Calu3 (cell line): Measurements from ENCODE around the gene HSPA14. TPM values are rescaled to one million over a fixed set of nuclear protein-coding genes. Genes with fewer than 3 reads are reported as not detected.
"Not testable (repeated sequence)": the region's sequence is repeated elsewhere in the genome, so short reads cannot be mapped to it uniquely, and the experiment has no call there.

Experiments used
- BruUV-seq: library from RNA; stranded (reverse); fragments of 400-500 nt; replicated peaks from 2 replicates; lab custom pipeline; 2021; lab: Mats Ljungman, UMichigan
- CTCF ChIA-PET: fragments of 300-600 bp; sonication (Branson Sonifier 250); formaldehyde crosslinking; loops from one replicate; lab custom pipeline; 2022; ENCODE audit warnings: antibody characterized with exemption; lab: Charles Lee
- DNase-seq: peaks from one replicate; pipeline ENCODE4 v3.0.0; 2022
- H3K27ac Mint-ChIP-seq: one replicate; pipeline ENCODE4 v1.8.0; 2022; ENCODE audit warnings: mixed read lengths; ENCODE audit not compliant: unreplicated experiment
- H3K27me3 Mint-ChIP-seq: one replicate; pipeline ENCODE4 v1.8.0; 2022; ENCODE audit warnings: mixed read lengths; ENCODE audit not compliant: unreplicated experiment
- H3K36me3 Mint-ChIP-seq: one replicate; pipeline ENCODE4 v1.8.0; 2022; ENCODE audit warnings: mild to moderate bottlenecking, moderate library complexity, mixed read lengths; ENCODE audit not compliant: insufficient read depth, unreplicated experiment
- H3K4me1 Mint-ChIP-seq: one replicate; pipeline ENCODE4 v1.8.0; 2022; ENCODE audit warnings: mild to moderate bottlenecking, low read depth, mixed read lengths; ENCODE audit not compliant: unreplicated experiment
- H3K4me3 Mint-ChIP-seq: one replicate; pipeline ENCODE4 v1.8.0; 2022; ENCODE audit warnings: mild to moderate bottlenecking, low read depth, moderate library complexity, mixed read lengths; ENCODE audit not compliant: unreplicated experiment
- H3K9me3 Mint-ChIP-seq: one replicate; pipeline ENCODE4 v1.8.0; 2022; ENCODE audit warnings: low read depth, mixed read lengths; ENCODE audit not compliant: unreplicated experiment
- CTCF ChIP-seq: fragments of 200-600 bp; IDR thresholded peaks from one replicate; pipeline ENCODE4 v1.8.0; 2022; ENCODE audit warnings: antibody characterized with exemption; ENCODE audit not compliant: unreplicated experiment
- intact Hi-C: fragments of 100-400 bp; cut with micrococcal nuclease; formaldehyde crosslinking; loops from one replicate; pipeline ENCODE4 v1.10.0; 2022; ENCODE audit not compliant: unreplicated experiment
- total RNA-seq: library from RNA; stranded (reverse); gene quantifications from 2 replicates; pipeline ENCODE4 v1.2.3, GENCODE V29; 2022

The HSPA14 gene
- total RNA-seq, 1 experiment from 2014 or later: 22.9 TPM

- CTCF ChIA-PET: no interaction called here
- intact Hi-C loops: no loop called here
- Mint-ChIP-seq H3K36me3 (peaks cover 33% of the 10 kb centered on the region), H3K4me3 (no peak overlapping the region), H3K4me1 (no peaks in the 10 kb centered on the region), H3K9me3 (no peaks in the 10 kb centered on the region), H3K27me3 (no peaks in the 10 kb centered on the region), H3K27ac (no peak overlapping the region)
- no peak for DNase-seq
- TF ChIP-seq CTCF: no peak
- BruUV-seq: no TSS peak
Observed at GRCh38 chr10:14905890-14906289, 67.8 kb downstream of the HSPA14 start.

- H3K4me1 Mint-ChIP-seq: no peaks in the 10 kb centered on the region
- no peak overlapping the region for H3K4me3 Mint-ChIP-seq
- H3K9me3 Mint-ChIP-seq: no peaks in the 10 kb centered on the region
- no peak overlapping the region for H3K27ac Mint-ChIP-seq
- TF ChIP-seq CTCF: no peak
- no TSS peak for BruUV-seq
- DNase-seq: no peak
- H3K36me3 Mint-ChIP-seq: peaks cover 35% of the 10 kb centered on the region
- intact Hi-C loops: no loop called here
- no peaks in the 10 kb centered on the region for H3K27me3 Mint-ChIP-seq
- CTCF ChIA-PET: interaction anchor here (0.5 kb wide), 1 partner anchor 180 kb away, joined by 5 read pairs; no protein-coding TSS in a partner anchor
Observed at GRCh38 chr10:14906765-14907164, 68.7 kb downstream of the HSPA14 start.

- CTCF ChIA-PET, H3K27ac Mint-ChIP-seq, DNase-seq, H3K9me3 Mint-ChIP-seq, H3K4me1 Mint-ChIP-seq, H3K4me3 Mint-ChIP-seq, intact Hi-C loops, BruUV-seq, H3K27me3 Mint-ChIP-seq: not testable (repeated sequence)
- H3K36me3 Mint-ChIP-seq: peaks cover 35% of the 10 kb centered on the region
Observed at GRCh38 chr10:14907591-14907990, 69.5 kb downstream of the HSPA14 start.

GRCh38 chr10:14909101-14909500 is 71.0 kb downstream of the HSPA14 start:
- no peak for TF ChIP-seq CTCF
- Mint-ChIP-seq H3K4me1 (no peaks in the 10 kb centered on the region), H3K4me3 (no peak overlapping the region), H3K9me3 (no peaks in the 10 kb centered on the region), H3K27me3 (no peaks in the 10 kb centered on the region), H3K27ac (no peak overlapping the region), H3K36me3 (peaks cover 42% of the 10 kb centered on the region)
- DNase-seq: no peak
- CTCF ChIA-PET: no interaction called here
- intact Hi-C loops: no loop called here
- no TSS peak for BruUV-seq

GRCh38 chr10:14910953-14911352 is 72.8 kb downstream of the HSPA14 start:
- CTCF ChIA-PET: no interaction called here
- Mint-ChIP-seq H3K36me3 (peaks cover 42% of the 10 kb centered on the region), H3K4me1 (no peaks in the 10 kb centered on the region), H3K9me3 (peaks cover 4% of the 10 kb centered on the region), H3K27ac (no peak overlapping the region), H3K4me3 (no peak overlapping the region), H3K27me3 (no peaks in the 10 kb centered on the region)
- TF ChIP-seq CTCF: no peak
- intact Hi-C loops: no loop called here
- no TSS peak for BruUV-seq
- DNase-seq: no peak
